NCI-H774 (cell line): Measurements from ENCODE around the gene MAGED4.
"Not testable (repeated sequence)": the region's sequence is repeated elsewhere in the genome, so short reads cannot be mapped to it uniquely, and the experiment has no call there.

Source experiments
- DNase-seq: peaks from one replicate; lab custom pipeline; 2025; lab: John Stamatoyannopoulos, UW

Gene MAGED4

GRCh38 chrX:52184440-52185077 is at the start of gene MAGED4:
TSS of gene MAGED4 (plus strand) at chrX:52184888. CDS start at chrX:52185923, 1,035 bp downstream.
- DNase-seq: not testable (repeated sequence)

GRCh38 chrX:52138830-52139544 is 45.7 kb upstream of the MAGED4 start:
- no peak for DNase-seq

- no peak for DNase-seq
These were observed 45.2 kb upstream of the MAGED4 start for GRCh38 chrX:52139545-52139895.

GRCh38 chrX:52140020-52140419 is 44.7 kb upstream of the MAGED4 start:
- DNase-seq: no peak

GRCh38 chrX:52150667-52151066 is 34.0 kb upstream of the MAGED4 start:
- DNase-seq: not testable (repeated sequence)

GRCh38 chrX:52160140-52160539 is 24.5 kb upstream of the MAGED4 start:
- not testable (repeated sequence) for DNase-seq

- no peak for DNase-seq
These were observed 17.8 kb upstream of the MAGED4 start for GRCh38 chrX:52166840-52167239.

- not testable (repeated sequence) for DNase-seq
These were observed 13.6 kb upstream of the MAGED4 start for GRCh38 chrX:52171055-52171454.

- not testable (repeated sequence) for DNase-seq
These were observed 378 bp downstream of the MAGED4 start for GRCh38 chrX:52185078-52185453.

- not testable (repeated sequence) for DNase-seq
These were observed 26.7 kb downstream of the MAGED4 start for GRCh38 chrX:52211405-52211804.

GRCh38 chrX:52213276-52213675 is 28.6 kb downstream of the MAGED4 start:
- DNase-seq: no peak

- no peak for DNase-seq
These were observed 31.9 kb downstream of the MAGED4 start for GRCh38 chrX:52216541-52216940.

GRCh38 chrX:52217494-52218160 is 32.9 kb downstream of the MAGED4 start:
- no peak for DNase-seq

- DNase-seq: no peak
These were observed 36.2 kb downstream of the MAGED4 start for GRCh38 chrX:52220936-52221335.
